SK-N-SH (cell line): ENCODE measurements around the gene ABCB1.
"Not testable (repeated sequence)": the region's sequence is repeated elsewhere in the genome, so short reads cannot be mapped to it uniquely, and the experiment has no call there.

Experiments used
- CHD2 ChIP-seq: fragments of 150-350 bp; IDR thresholded peaks from 2 replicates; pipeline ENCODE4 v1.6.1; 2018; ENCODE audit warnings: low read length; ENCODE audit not compliant: partially characterized antibody
- EZH2phosphoT487 ChIP-seq: fragments of 200-600 bp; sonication (generic); IDR thresholded peaks from 2 replicates; pipeline ENCODE4 v1.6.1; 2017; ENCODE audit warnings: low read depth, mixed run types, mild to moderate bottlenecking, antibody characterized with exemption, moderate library complexity, borderline replicate concordance
- NFIC ChIP-seq: IDR thresholded peaks from 2 replicates; pipeline ENCODE4 v1.4.0; 2012; ENCODE audit warnings: borderline replicate concordance
- TF ChIP-seq, protein P1 (sequence below): fragments of 200-600 bp; sonication (generic); IDR thresholded peaks from 2 replicates; pipeline ENCODE4 v1.6.1; 2017; ENCODE audit warnings: antibody characterized with exemption, mild to moderate bottlenecking, moderate library complexity

DNA sequence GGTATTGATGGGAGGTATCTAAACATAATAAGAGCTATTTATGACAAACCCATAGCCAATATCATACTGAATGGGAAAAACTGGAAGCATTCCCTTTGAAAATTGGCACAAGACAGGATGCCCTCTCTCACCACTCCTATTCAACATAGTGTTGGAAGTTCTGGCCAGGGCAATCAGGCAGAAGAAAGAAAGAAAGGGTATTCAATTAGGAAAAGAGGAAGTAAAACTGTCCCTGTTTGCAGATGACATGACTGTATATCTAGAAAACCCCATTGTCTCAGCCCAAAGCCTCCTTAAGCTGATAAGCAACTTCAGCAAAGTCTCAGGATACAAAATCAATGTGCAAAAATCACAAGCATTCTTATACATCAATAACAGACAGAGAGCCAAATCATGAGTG, 131.5 kb downstream of the ABCB1 start:
- not testable (repeated sequence) for TF ChIP-seq EZH2phosphoT487, CHD2, NFIC
- TF ChIP-seq, protein P1, sequence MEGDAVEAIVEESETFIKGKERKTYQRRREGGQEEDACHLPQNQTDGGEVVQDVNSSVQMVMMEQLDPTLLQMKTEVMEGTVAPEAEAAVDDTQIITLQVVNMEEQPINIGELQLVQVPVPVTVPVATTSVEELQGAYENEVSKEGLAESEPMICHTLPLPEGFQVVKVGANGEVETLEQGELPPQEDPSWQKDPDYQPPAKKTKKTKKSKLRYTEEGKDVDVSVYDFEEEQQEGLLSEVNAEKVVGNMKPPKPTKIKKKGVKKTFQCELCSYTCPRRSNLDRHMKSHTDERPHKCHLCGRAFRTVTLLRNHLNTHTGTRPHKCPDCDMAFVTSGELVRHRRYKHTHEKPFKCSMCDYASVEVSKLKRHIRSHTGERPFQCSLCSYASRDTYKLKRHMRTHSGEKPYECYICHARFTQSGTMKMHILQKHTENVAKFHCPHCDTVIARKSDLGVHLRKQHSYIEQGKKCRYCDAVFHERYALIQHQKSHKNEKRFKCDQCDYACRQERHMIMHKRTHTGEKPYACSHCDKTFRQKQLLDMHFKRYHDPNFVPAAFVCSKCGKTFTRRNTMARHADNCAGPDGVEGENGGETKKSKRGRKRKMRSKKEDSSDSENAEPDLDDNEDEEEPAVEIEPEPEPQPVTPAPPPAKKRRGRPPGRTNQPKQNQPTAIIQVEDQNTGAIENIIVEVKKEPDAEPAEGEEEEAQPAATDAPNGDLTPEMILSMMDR: not testable (repeated sequence)
